GM21825 (cell line): ENCODE data around the gene PAPPA.

Experiments
- ATAC-seq: cut with Tn5 transposase; IDR thresholded peaks from one replicate; pipeline ENCODE4 v1.9.1; 2021; ENCODE audit warnings: mild to moderate bottlenecking, moderate library complexity; ENCODE audit not compliant: unreplicated experiment

The PAPPA gene

GRCh38 chr9:116337015-116337414 lies 183.4 kb downstream of the PAPPA start:
- no peak for ATAC-seq

- no peak for ATAC-seq
Observed at GRCh38 chr9:116340270-116340669, 186.7 kb downstream of the PAPPA start.

- no peak for ATAC-seq
Observed at GRCh38 chr9:116342061-116342460, 188.5 kb downstream of the PAPPA start.

DNA sequence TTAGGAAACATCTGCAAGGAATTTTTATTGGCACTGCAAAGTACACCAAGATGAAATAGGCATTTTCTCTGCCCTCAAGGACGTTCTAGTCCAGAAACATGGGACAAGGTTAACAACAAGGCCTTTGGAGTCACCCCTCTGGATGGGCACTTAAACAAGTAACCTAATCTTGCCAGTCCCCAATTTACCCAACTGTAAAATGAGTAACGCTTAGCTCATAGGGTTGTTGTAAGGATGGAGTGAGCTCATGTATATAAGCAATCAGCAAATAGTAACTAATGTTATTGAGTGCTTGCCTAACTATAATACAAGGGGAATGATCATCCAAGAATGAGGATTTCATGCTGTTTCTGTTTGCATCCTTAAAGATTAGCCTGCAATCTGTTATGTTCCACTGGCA lies 189.3 kb downstream of the PAPPA start:
- ATAC-seq, result no peak

- no peak for ATAC-seq
Observed at GRCh38 chr9:116344416-116344815, 190.8 kb downstream of the PAPPA start.

DNA sequence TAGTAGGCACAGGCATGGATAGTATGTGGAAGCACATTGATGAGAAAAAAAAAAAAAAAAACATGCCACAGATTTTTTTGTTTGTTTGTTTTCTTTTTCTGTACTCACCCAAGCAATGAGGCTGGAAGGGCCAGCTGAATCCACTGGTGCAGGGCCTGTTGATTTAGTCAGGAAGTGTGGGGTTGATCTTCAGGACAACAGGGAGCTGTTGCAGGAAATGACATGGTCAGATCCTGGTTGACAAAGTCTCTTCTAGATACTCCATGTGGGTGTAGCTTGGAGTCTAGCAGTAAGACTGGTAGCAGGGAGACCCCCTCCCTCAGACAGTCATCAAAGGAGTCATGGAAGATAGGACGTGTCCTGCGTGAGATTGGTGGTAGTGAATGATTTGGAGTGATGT lies 191.8 kb downstream of the PAPPA start:
- no peak for ATAC-seq

DNA sequence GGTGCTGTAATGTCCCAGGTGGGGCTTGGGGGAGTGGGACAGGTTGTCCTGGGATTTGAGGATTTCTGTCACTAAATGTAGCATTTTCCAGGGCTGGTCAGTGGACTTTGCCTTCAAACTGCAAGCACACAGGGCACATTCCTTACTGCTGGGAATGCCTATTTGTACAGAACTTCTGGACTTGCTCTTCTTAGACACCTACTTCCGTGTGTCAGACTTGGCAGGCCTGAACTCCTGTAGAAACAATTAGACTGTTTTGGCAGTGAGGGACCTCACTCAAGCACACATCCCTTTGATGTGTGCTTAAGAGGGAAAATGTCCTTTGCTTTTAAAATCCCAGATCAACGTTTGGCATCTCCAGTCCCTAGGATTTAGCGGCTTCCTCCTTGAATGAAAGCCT lies 192.2 kb downstream of the PAPPA start:
- ATAC-seq, result no peak

DNA sequence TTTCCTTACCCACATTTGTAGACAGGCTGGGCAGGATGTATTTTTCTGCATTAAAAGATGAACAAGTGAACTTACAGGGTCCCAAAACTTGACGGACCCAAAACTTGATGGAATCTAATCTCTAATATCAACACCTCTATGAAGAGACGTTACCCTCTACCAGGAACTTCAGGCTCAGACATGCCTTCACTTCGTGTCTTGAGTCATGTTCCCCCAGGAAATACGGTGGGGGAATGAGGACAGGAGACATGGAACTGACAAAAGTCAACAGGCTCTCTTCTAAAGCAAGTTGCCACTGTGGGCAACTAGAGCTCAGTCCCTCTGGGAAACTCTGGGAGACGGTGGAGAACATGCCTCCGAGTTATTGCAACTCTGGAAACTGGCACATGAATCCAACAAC lies 196.1 kb downstream of the PAPPA start:
- no peak for ATAC-seq

- no peak for ATAC-seq
Observed at GRCh38 chr9:116350213-116350612, 196.6 kb downstream of the PAPPA start.

- ATAC-seq, result no peak
Observed at GRCh38 chr9:116352958-116353357, 199.4 kb downstream of the PAPPA start.

DNA sequence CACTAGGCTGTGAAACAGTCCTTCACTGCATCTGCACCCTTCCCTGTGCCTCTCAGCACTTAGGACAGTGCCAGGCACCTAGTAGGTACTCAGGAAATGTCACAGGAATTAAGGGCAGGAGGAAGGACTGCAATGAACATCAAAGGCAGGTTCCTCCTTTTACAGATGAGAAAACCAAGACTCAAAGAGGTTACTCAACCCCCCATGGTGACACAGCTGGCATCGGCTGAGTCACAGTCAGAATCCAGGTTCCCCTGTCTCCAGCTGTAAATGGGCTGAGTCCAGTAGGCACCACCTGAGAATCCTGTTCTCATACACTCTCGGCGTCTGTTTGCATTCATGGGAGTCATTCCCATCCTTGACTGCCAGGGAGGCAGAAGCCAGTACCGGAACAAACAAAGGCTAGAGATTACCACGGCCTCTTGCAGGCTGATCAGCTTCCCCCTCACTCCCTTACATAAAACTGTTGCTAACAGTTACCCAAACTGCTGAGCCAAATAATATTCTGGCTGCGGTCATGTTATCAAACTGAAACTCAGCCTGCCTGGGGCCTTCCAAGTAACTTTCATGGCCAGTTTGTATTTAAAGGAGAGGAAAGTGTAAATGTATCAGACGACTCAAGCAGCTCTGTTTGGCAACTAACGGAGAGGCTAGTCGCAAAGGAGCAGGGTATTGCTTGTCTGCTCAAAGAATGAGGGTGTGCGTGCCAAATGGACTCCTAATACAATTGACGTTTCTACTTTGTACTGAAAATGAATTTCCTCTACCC lies 201.7 kb downstream of the PAPPA start:
- no peak for ATAC-seq

GRCh38 chr9:116358251-116358650 lies 204.7 kb downstream of the PAPPA start:
- ATAC-seq, result no peak

- ATAC-seq, result no peak
Observed at GRCh38 chr9:116360016-116360415, 206.4 kb downstream of the PAPPA start.

DNA sequence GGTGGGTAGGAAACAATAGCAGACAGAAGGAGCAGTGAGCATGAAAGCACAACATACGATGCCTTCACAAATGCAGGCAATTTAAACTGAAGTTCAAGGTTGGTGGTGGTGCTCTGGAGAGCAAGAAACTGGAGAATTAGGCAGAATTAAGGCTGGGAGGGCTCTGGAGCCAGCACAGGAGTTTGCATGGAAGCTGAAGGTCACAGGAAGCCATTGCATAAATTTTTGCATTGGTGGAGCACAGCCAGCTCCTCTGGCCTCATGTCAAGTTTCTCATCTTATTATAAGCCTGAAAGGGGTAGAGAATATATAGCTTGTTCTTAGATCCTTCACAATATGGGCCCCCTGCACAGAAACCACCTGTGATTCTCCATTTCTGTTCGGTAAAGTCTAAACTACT lies 207.4 kb downstream of the PAPPA start:
- ATAC-seq, result no peak

GRCh38 chr9:116361547-116361946 lies 208.0 kb downstream of the PAPPA start:
- ATAC-seq, result no peak

- no peak for ATAC-seq
Observed at GRCh38 chr9:116362493-116362892, 208.9 kb downstream of the PAPPA start.

GRCh38 chr9:116365056-116365471 lies 211.5 kb downstream of the PAPPA start:
- ATAC-seq, result no peak

DNA sequence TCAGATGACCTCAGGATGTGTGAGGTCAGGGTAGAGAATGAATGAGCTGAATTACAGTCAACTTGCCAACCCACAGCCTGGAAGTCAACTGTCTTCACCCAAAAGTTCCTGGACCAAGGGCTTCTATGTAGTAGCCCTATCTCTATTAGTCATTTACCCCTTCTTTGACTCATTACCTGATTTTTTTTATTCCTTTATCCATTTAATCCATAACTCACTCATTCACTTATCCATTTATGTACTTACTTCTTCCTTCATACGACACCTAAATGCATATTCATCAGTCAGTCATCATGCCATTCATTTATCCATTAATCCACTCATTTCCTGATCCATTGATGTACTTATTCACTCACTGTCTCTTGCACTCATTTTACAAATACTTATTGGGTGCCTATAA lies 212.7 kb downstream of the PAPPA start:
- no peak for ATAC-seq

DNA sequence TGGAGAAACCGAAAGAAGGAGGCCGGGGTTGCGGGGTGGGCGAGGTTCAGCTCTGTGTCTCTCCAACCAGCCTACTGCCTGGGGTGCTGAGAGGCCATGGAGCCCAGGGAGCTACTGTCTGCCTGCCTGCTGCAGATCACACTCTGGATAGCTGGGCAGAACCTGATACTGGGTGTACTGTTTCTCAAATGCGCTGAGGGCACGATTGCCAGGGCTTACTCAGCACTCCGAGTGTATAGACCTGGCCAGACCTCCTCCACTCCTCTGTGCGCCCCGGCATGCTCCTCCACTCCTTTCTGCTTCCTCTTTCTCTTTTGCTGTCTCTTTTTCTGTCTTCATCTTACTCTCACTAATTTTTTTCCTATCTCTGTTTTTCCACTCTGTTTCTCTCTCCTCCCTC lies 215.1 kb downstream of the PAPPA start:
- ATAC-seq, result no peak

- ATAC-seq, result no peak
Observed at GRCh38 chr9:116369706-116370105, 216.1 kb downstream of the PAPPA start.

GRCh38 chr9:116370556-116370955 lies 217.0 kb downstream of the PAPPA start:
- no peak for ATAC-seq

DNA sequence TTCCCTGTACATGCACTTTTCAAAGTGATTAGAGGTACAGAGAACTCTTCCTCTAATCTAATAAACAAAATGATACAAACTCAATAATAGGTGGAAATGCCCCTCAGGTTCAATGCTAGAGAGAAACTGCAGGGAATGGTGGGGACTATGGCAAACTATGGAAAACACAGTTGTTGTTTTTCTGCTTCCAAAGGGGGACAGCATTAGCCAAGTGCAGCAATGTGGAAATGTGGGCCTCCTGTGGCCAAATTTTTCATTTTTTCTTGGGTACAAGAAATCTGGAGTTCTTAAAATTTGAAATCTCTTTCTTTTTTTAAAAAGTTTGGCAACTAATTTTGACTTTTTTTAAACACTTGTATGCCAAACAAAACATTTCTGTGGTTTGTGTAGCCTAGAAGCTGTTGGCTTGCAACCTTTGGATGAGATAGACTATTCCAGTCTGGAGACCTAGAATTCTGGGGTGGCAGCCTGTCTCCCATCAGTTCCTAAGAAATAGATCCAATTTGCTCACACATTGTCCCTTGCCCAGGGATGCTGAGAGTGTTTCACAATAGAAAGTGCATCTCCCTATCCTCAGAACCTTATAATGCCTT lies 218.6 kb downstream of the PAPPA start:
- ATAC-seq, result no peak

DNA sequence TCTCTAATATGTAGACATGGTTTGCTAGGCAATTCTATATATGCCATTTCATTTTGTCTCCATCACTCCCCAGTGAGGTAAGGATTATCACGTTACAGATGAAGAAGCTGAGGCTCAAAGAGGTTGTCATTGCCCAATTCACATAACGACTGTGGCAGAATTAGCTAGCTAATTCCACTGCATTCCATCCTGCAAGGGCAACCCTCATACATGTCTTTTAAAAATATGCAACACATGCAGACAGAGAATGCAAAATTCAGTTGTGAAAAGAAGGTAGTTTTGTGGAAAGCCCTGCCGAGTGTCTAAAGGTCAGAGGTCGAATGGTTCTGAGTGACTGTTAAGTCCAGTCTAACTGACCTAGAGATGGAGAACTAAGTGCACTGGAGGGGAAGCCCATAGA lies 219.2 kb downstream of the PAPPA start:
- no peak for ATAC-seq
